AG08396 (cell line): ENCODE data around the gene PRDM10.

ENCODE experiments used
- DNase-seq: peaks from one replicate; pipeline ENCODE4 v3.0.0; 2012; ENCODE audit warnings: low spot score, mixed read lengths

Gene PRDM10

GRCh38 chr11:130006929-130007328 lies 4.3 kb upstream of the PRDM10 start:
- no peak for DNase-seq

- DNase-seq: no peak
Observed at GRCh38 chr11:130003717-130004001, 1.0 kb upstream of the PRDM10 start.

GRCh38 chr11:130002846-130003716 lies 446 bp upstream of the PRDM10 start:
- DNase-seq: peak; percentile 99

- DNase-seq: peak; percentile 82
Observed at GRCh38 chr11:130001461-130002351, 929 bp downstream of the PRDM10 start.

GRCh38 chr11:130000552-130001176 lies 2.0 kb downstream of the PRDM10 start:
- no peak for DNase-seq

GRCh38 chr11:129999407-129999806 lies 3.2 kb downstream of the PRDM10 start:
- DNase-seq: no peak

GRCh38 chr11:129998905-129999304 lies 3.7 kb downstream of the PRDM10 start:
- DNase-seq: no peak

GRCh38 chr11:129998107-129998506 lies 4.5 kb downstream of the PRDM10 start:
- DNase-seq: no peak

GRCh38 chr11:129997513-129997912 lies 5.1 kb downstream of the PRDM10 start:
- no peak for DNase-seq

GRCh38 chr11:129996113-129996870 lies 6.3 kb downstream of the PRDM10 start:
- DNase-seq: no peak

- DNase-seq: no peak
Observed at GRCh38 chr11:129995163-129995562, 7.5 kb downstream of the PRDM10 start.

GRCh38 chr11:129992161-129992944 lies 10.3 kb downstream of the PRDM10 start:
- DNase-seq: no peak

GRCh38 chr11:129989149-129989813 lies 13.4 kb downstream of the PRDM10 start:
- DNase-seq: no peak

- DNase-seq: no peak
Observed at GRCh38 chr11:129987950-129988349, 14.7 kb downstream of the PRDM10 start.

- no peak for DNase-seq
Observed at GRCh38 chr11:129985823-129986222, 16.8 kb downstream of the PRDM10 start.

GRCh38 chr11:129980086-129980485 lies 22.5 kb downstream of the PRDM10 start:
- DNase-seq: no peak

GRCh38 chr11:129979046-129979605 lies 23.5 kb downstream of the PRDM10 start:
- DNase-seq: no peak

- DNase-seq: no peak
Observed at GRCh38 chr11:129978447-129978846, 24.2 kb downstream of the PRDM10 start.

GRCh38 chr11:129976328-129976727 lies 26.3 kb downstream of the PRDM10 start:
- DNase-seq: no peak

- DNase-seq: no peak
Observed at GRCh38 chr11:129975543-129975942, 27.1 kb downstream of the PRDM10 start.
